ENCODE results near the gene THBS3. TPM values are rescaled to one million over a fixed set of nuclear protein-coding genes. Genes with fewer than 3 reads are reported as not detected.
A peak's percentile ranks its signal among the peaks of the same experiment; 100 is the strongest.

Gene THBS3
- total and polyA plus RNA-seq, 9 of the 15 experiments (the other 6 are each of a cell fraction or from before 2014, with no cell fraction given), result 0.59 to 8.3 (median 3.2) TPM

- TF ChIP-seq CSDE1 (IDR thresholded peaks at IDR 0.05), result peak in 1 of 2 experiments; percentile 61; a peak in 2 of 4 replicates
- TF ChIP-seq NFRKB (IDR thresholded peaks at IDR 0.05; ENCODE audit: low read depth), result peak; percentile 93
- peak; percentile 74 for TF ChIP-seq MTA1 (IDR thresholded peaks at IDR 0.05; ENCODE audit: borderline replicate concordance)
- peak; percentile 41 for TF ChIP-seq TAF7 (tag; IDR thresholded peaks at IDR 0.05)
- 0 out of 2 replicates have a peak, but pooled peaks have one; percentile 65 for TF ChIP-seq ZNF12 (CRISPR knock-in tag; IDR thresholded peaks at IDR 0.05)
- TF ChIP-seq TOE1 (IDR thresholded peaks at IDR 0.05; ENCODE audit: borderline replicate concordance), result peak; percentile 63
- no peak for TF ChIP-seq TOE1 (CRISPR knock-in tag; IDR thresholded peaks at IDR 0.05; ENCODE audit: borderline replicate concordance, low read depth)
- TF ChIP-seq ZBTB17 (CRISPR knock-in tag; IDR thresholded peaks at IDR 0.05), result peak; percentile 36
- peak; percentile 72; the same call in 1 of the 2 replicates for TF ChIP-seq GATAD2B (IDR thresholded peaks at IDR 0.05; ENCODE audit: borderline replicate concordance)
- TF ChIP-seq ZNF24 (IDR thresholded peaks at IDR 0.05), result peak; percentile 56; the same call in 1 of the 2 replicates
- TF ChIP-seq MAZ (CRISPR knock-in tag; conservative IDR thresholded peaks at IDR 0.05 in 1 of 2, IDR thresholded peaks at IDR 0.05 in 1 of 2), result peak; percentile 88 to 93
- TF ChIP-seq BRD4 (IDR thresholded peaks at IDR 0.05), result peak; percentile 60; the same call in 1 of the 2 replicates
- TF ChIP-seq, protein P1, sequence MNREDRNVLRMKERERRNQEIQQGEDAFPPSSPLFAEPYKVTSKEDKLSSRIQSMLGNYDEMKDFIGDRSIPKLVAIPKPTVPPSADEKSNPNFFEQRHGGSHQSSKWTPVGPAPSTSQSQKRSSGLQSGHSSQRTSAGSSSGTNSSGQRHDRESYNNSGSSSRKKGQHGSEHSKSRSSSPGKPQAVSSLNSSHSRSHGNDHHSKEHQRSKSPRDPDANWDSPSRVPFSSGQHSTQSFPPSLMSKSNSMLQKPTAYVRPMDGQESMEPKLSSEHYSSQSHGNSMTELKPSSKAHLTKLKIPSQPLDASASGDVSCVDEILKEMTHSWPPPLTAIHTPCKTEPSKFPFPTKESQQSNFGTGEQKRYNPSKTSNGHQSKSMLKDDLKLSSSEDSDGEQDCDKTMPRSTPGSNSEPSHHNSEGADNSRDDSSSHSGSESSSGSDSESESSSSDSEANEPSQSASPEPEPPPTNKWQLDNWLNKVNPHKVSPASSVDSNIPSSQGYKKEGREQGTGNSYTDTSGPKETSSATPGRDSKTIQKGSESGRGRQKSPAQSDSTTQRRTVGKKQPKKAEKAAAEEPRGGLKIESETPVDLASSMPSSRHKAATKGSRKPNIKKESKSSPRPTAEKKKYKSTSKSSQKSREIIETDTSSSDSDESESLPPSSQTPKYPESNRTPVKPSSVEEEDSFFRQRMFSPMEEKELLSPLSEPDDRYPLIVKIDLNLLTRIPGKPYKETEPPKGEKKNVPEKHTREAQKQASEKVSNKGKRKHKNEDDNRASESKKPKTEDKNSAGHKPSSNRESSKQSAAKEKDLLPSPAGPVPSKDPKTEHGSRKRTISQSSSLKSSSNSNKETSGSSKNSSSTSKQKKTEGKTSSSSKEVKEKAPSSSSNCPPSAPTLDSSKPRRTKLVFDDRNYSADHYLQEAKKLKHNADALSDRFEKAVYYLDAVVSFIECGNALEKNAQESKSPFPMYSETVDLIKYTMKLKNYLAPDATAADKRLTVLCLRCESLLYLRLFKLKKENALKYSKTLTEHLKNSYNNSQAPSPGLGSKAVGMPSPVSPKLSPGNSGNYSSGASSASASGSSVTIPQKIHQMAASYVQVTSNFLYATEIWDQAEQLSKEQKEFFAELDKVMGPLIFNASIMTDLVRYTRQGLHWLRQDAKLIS (CRISPR knock-in tag; IDR thresholded peaks at IDR 0.05), result peak; percentile 89
- 0 out of 2 replicates have a peak, but pooled peaks have one; percentile 42 for TF ChIP-seq PHB (CRISPR knock-in tag; IDR thresholded peaks at IDR 0.05)
- TF ChIP-seq KDM5B (IDR thresholded peaks at IDR 0.05; ENCODE audit: insufficient replicate concordance, low read depth, low read length), result peak; percentile 77
- TF ChIP-seq ZNF764 (CRISPR knock-in tag; IDR thresholded peaks at IDR 0.05; ENCODE audit: low read depth), result no peak
- TF ChIP-seq ZC3H11A (IDR thresholded peaks at IDR 0.05; ENCODE audit: low read depth, low read length), result no peak
- TF ChIP-seq TCF3 (CRISPR knock-in tag; IDR thresholded peaks at IDR 0.05), result peak; percentile 34
- TF ChIP-seq, protein P2, sequence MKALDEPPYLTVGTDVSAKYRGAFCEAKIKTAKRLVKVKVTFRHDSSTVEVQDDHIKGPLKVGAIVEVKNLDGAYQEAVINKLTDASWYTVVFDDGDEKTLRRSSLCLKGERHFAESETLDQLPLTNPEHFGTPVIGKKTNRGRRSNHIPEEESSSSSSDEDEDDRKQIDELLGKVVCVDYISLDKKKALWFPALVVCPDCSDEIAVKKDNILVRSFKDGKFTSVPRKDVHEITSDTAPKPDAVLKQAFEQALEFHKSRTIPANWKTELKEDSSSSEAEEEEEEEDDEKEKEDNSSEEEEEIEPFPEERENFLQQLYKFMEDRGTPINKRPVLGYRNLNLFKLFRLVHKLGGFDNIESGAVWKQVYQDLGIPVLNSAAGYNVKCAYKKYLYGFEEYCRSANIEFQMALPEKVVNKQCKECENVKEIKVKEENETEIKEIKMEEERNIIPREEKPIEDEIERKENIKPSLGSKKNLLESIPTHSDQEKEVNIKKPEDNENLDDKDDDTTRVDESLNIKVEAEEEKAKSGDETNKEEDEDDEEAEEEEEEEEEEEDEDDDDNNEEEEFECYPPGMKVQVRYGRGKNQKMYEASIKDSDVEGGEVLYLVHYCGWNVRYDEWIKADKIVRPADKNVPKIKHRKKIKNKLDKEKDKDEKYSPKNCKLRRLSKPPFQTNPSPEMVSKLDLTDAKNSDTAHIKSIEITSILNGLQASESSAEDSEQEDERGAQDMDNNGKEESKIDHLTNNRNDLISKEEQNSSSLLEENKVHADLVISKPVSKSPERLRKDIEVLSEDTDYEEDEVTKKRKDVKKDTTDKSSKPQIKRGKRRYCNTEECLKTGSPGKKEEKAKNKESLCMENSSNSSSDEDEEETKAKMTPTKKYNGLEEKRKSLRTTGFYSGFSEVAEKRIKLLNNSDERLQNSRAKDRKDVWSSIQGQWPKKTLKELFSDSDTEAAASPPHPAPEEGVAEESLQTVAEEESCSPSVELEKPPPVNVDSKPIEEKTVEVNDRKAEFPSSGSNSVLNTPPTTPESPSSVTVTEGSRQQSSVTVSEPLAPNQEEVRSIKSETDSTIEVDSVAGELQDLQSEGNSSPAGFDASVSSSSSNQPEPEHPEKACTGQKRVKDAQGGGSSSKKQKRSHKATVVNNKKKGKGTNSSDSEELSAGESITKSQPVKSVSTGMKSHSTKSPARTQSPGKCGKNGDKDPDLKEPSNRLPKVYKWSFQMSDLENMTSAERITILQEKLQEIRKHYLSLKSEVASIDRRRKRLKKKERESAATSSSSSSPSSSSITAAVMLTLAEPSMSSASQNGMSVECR (CRISPR knock-in tag; IDR thresholded peaks at IDR 0.05), result peak; percentile 35; the same call in 1 of the 2 replicates
- 0 out of 2 replicates have a peak, but pooled peaks have one; percentile 20 for TF ChIP-seq CAMTA2 (CRISPR knock-in tag; conservative IDR thresholded peaks at IDR 0.05)
Observed at GRCh38 chr1:155193275-155193990, 14.3 kb downstream of the THBS3 start (continued).
